K562 (cell line): ENCODE data around the gene SLC7A4. TPM values are rescaled to one million over a fixed set of nuclear protein-coding genes. Genes with fewer than 3 reads are reported as not detected.

ENCODE experiments used
- BACH1 ChIP-seq: fragments of 200-800 bp; sonication (Bioruptor generic); IDR thresholded peaks from 2 replicates; pipeline ENCODE4 v1.6.1; 2016; ENCODE audit warnings: missing genetic modification characterization, missing compliant biosample characterization
- FOXK2 ChIP-seq, 2 experiments: fragments of 450-650 bp; IDR thresholded peaks in 1 of 2; conservative IDR thresholded peaks in 1 of 2; 2 replicates each; pipeline ENCODE4 v1.6.1; 2016; ENCODE audit warnings: low read depth in 2 of 2, mild to moderate bottlenecking in 1 of 2
- IRF2 ChIP-seq: sonication (generic); formaldehyde crosslinking; IDR thresholded peaks from 2 replicates; pipeline ENCODE4 v1.8.1; 2022; ENCODE audit warnings: mild to moderate bottlenecking, missing genetic modification reagents
- KDM5B ChIP-seq: fragments of 200-600 bp; sonication (generic); IDR thresholded peaks from 2 replicates; pipeline ENCODE4 v1.6.1; 2012; ENCODE audit warnings: low read depth, mild to moderate bottlenecking, moderate library complexity, low read length, control low read depth, inconsistent platforms; ENCODE audit not compliant: insufficient replicate concordance
- LARP7 ChIP-seq: fragments of 450-650 bp; IDR thresholded peaks from 2 replicates; pipeline ENCODE4 v1.6.1; 2016
- RB1 ChIP-seq: fragments of 450-650 bp; IDR thresholded peaks from 2 replicates; pipeline ENCODE4 v1.6.1; 2017; ENCODE audit warnings: low read depth, mild to moderate bottlenecking
- SP1 ChIP-seq: sonication (generic); formaldehyde crosslinking; IDR thresholded peaks from 2 replicates; pipeline ENCODE4 v1.8.1; 2022; ENCODE audit warnings: mild to moderate bottlenecking, missing genetic modification reagents
- TEAD1 ChIP-seq, 2 experiments: fragments of 450-650 bp in 1 of 2; sonication (generic) in 1 of 2; formaldehyde crosslinking; IDR thresholded peaks; 2 replicates each; pipeline versions ENCODE4 v1.4.0 to v1.8.0; 2020 to 2022; ENCODE audit warnings: mild to moderate bottlenecking in 2 of 2, missing genetic modification reagents in 1 of 2
- ZNF165 ChIP-seq: fragments of 250-450 bp; sonication (Bioruptor Pico); IDR thresholded peaks from 2 replicates; pipeline ENCODE4 v1.4.0; 2020; ENCODE audit warnings: borderline replicate concordance
- ZNF24 ChIP-seq: fragments of 450-650 bp; IDR thresholded peaks from 2 replicates; pipeline ENCODE4 v1.6.1; 2016
- ZNF263 ChIP-seq: sonication (generic); formaldehyde crosslinking; IDR thresholded peaks from 2 replicates; pipeline ENCODE4 v1.8.0; 2022; ENCODE audit warnings: mild to moderate bottlenecking, missing genetic modification reagents, borderline replicate concordance
- ZNF780A ChIP-seq: fragments of 250-450 bp; sonication (Bioruptor Pico); IDR thresholded peaks from 2 replicates; pipeline ENCODE4 v1.5.0; 2021; ENCODE audit warnings: mild to moderate bottlenecking
- polyA plus RNA-seq, 8 experiments: library from polyadenylated mRNA; depleted of rRNA in 4 of 8; stranded (reverse) in 5 of 8; unstranded in 3 of 8; fragments of >200 nt; fragmentation: Nextera tagmentation in 2 of 8; fragmentation: Illumina TruSeq in 1 of 8; extraction: Ambion mirVana in 2 of 8; extraction: Trizol in 1 of 8; gene quantifications; 2 replicates each; pipeline versions ENCODE4 v1.2.1 to v1.2.3, GENCODE V29; 2011 to 2014; ENCODE audit warnings: inconsistent platforms in 1 of 8, missing spikeins in 1 of 8
- total RNA-seq, 7 experiments: library from RNA; depleted of rRNA in 6 of 7; stranded (reverse); fragments of >200 nt in 6 of 7; fragmentation: Illumina TruSeq in 2 of 7; extraction: Trizol in 2 of 7; gene quantifications; 2 replicates each; pipeline versions ENCODE4 v1.2.1 to v1.2.3, GENCODE V29; 2011 to 2021; ENCODE audit warnings: low replicate concordance in 1 of 7
- TF ChIP-seq, protein P1 (sequence below): fragments of 450-650 bp; formaldehyde crosslinking; IDR thresholded peaks from 2 replicates; pipeline ENCODE4 v1.4.0; 2020; ENCODE audit warnings: mild to moderate bottlenecking, moderate library complexity
- TF ChIP-seq, protein P2 (sequence below): sonication (generic); formaldehyde crosslinking; IDR thresholded peaks from 2 replicates; pipeline ENCODE4 v1.8.0; 2022; ENCODE audit warnings: mild to moderate bottlenecking, missing genetic modification reagents
- TF ChIP-seq, protein P3 (sequence below): sonication (generic); formaldehyde crosslinking; IDR thresholded peaks from 2 replicates; pipeline ENCODE4 v1.9.0; 2022; ENCODE audit warnings: mild to moderate bottlenecking, missing genetic modification reagents
- TF ChIP-seq, protein P4 (sequence below): fragments of 250-450 bp; sonication (Bioruptor Pico); IDR thresholded peaks from 2 replicates; pipeline ENCODE4 v1.9.0; 2021; ENCODE audit warnings: mild to moderate bottlenecking, inconsistent platforms

Gene SLC7A4
- total and polyA plus RNA-seq, 9 of the 15 experiments (the other 6 are each of a cell fraction or from before 2014, with no cell fraction given), result not detected

DNA sequence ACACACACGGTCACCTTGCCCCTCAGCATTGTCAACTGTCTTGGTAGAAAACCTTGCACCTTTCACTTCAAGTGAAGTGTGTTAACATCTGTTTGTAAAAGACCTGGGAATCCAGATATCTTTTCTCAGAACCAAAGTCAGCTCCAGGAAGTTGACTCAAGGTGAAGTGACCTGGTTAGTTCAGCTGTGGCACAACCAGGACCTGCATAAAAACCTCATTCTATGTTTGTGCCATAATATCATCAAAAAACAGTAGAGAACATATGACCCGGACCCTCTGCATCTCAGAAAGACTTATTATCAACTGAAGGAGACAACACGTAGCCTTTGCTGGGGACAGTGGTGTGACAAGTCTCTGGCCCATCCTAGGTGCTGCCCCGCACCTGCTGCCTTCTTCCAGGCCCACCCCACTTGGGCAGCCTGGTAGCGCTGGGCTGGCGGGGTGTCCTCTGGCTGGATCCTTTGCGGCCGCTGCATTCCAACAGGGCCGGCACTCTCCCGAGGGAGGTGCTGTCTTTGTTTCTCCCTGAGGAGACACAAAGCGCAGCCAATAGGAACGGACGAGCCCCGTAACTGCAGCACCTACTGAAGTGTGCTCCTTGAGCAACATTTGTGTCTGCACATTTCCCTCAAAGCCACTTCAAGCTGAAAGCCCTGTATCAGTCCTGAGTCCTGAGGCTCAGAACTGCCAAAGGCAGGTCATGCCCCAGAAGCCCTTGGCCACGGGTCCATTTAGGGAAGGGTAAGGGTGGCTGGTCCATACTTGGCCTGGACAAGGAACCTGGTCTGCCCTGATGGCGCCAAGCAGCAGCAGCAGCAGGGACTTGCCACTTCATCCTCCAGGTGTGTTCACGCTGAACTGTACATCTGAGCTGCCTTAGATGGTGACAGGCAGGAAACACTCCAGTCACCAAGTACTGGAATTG, 38.6 kb upstream of the SLC7A4 start (continued):
- TF ChIP-seq, protein P1, sequence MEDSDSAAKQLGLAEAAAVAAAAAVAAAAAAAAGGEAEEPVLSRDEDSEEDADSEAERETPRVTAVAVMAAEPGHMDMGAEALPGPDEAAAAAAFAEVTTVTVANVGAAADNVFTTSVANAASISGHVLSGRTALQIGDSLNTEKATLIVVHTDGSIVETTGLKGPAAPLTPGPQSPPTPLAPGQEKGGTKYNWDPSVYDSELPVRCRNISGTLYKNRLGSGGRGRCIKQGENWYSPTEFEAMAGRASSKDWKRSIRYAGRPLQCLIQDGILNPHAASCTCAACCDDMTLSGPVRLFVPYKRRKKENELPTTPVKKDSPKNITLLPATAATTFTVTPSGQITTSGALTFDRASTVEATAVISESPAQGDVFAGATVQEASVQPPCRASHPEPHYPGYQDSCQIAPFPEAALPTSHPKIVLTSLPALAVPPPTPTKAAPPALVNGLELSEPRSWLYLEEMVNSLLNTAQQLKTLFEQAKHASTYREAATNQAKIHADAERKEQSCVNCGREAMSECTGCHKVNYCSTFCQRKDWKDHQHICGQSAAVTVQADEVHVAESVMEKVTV, result no peak
- TF ChIP-seq, protein P2, sequence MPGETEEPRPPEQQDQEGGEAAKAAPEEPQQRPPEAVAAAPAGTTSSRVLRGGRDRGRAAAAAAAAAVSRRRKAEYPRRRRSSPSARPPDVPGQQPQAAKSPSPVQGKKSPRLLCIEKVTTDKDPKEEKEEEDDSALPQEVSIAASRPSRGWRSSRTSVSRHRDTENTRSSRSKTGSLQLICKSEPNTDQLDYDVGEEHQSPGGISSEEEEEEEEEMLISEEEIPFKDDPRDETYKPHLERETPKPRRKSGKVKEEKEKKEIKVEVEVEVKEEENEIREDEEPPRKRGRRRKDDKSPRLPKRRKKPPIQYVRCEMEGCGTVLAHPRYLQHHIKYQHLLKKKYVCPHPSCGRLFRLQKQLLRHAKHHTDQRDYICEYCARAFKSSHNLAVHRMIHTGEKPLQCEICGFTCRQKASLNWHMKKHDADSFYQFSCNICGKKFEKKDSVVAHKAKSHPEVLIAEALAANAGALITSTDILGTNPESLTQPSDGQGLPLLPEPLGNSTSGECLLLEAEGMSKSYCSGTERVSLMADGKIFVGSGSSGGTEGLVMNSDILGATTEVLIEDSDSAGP (CRISPR knock-in tag), result no peak
- TF ChIP-seq ZNF780A (CRISPR knock-in tag) (no peak), ZNF263 (peak; percentile 27; the same call in 1 of the 2 replicates), FOXK2 (conservative IDR thresholded peaks at IDR 0.05 in 1 of 2, IDR thresholded peaks at IDR 0.05 in 1 of 2; ENCODE audit: low read depth in 2 of 2) (no peak), TEAD1 (CRISPR knock-in tag; IDR thresholded peaks at IDR 0.05) (no peak; a peak in 1 of 4 replicates), BACH1 (tag) (no peak), ZNF24 (no peak), SP1 (CRISPR knock-in tag) (no peak), LARP7 (no peak), IRF2 (0 out of 2 replicates have a peak, but pooled peaks have one; percentile 78), ZNF165 (CRISPR knock-in tag) (no peak), RB1 (no peak), KDM5B (no peak)
- TF ChIP-seq, protein P3, sequence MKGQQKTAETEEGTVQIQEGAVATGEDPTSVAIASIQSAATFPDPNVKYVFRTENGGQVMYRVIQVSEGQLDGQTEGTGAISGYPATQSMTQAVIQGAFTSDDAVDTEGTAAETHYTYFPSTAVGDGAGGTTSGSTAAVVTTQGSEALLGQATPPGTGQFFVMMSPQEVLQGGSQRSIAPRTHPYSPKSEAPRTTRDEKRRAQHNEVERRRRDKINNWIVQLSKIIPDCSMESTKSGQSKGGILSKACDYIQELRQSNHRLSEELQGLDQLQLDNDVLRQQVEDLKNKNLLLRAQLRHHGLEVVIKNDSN (CRISPR knock-in tag), result 0 out of 2 replicates have a peak, but pooled peaks have one; percentile 13
- TF ChIP-seq, protein P4, sequence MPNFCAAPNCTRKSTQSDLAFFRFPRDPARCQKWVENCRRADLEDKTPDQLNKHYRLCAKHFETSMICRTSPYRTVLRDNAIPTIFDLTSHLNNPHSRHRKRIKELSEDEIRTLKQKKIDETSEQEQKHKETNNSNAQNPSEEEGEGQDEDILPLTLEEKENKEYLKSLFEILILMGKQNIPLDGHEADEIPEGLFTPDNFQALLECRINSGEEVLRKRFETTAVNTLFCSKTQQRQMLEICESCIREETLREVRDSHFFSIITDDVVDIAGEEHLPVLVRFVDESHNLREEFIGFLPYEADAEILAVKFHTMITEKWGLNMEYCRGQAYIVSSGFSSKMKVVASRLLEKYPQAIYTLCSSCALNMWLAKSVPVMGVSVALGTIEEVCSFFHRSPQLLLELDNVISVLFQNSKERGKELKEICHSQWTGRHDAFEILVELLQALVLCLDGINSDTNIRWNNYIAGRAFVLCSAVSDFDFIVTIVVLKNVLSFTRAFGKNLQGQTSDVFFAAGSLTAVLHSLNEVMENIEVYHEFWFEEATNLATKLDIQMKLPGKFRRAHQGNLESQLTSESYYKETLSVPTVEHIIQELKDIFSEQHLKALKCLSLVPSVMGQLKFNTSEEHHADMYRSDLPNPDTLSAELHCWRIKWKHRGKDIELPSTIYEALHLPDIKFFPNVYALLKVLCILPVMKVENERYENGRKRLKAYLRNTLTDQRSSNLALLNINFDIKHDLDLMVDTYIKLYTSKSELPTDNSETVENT (CRISPR knock-in tag), result peak; percentile 34; the same call in 1 of the 2 replicates
